GM12878 (cell line): ENCODE results near the gene NDUFV2.

Experiments used
- EP300 ChIP-seq, 2 experiments: fragments of 150-350 bp in 1 of 2; IDR thresholded peaks; 2 replicates each; pipeline ENCODE4 v1.6.1; 2011 to 2012; ENCODE audit warnings: low read depth in 2 of 2, low read length in 2 of 2, borderline replicate concordance in 1 of 2, improper control_type of control experiment in 1 of 2, inconsistent platforms in 1 of 2; ENCODE audit not compliant: control insufficient read depth in 1 of 2
- RCOR1 ChIP-seq: conservative IDR thresholded peaks from 2 replicates; pipeline ENCODE4 v1.6.1; 2012; ENCODE audit warnings: low read depth, low read length, improper control_type of control experiment
- TF ChIP-seq, protein P1 (sequence below): IDR thresholded peaks from 2 replicates; pipeline ENCODE4 v1.6.1; 2011; ENCODE audit warnings: low read depth, low read length, improper control_type of control experiment, borderline replicate concordance

DNA sequence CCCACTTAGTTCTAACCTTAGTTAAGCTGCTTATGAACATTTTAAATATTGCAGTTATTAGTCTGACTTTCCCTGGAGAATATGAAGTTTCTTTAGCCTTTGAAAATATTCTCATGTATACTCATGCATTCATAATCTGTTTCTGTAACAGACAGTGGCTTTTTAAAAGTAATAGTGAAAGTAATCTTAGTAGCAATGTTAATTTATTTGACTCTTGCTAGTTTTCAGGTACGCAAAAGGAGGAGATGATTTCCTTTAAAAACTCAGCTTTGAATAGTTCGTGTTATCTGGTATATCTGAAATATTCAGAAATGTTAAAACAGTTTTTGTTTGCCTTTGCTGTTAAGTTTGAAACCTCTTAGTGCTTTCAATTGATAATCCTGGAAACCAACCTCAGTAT is 37.9 kb downstream of the NDUFV2 start:
- TF ChIP-seq, protein P1, sequence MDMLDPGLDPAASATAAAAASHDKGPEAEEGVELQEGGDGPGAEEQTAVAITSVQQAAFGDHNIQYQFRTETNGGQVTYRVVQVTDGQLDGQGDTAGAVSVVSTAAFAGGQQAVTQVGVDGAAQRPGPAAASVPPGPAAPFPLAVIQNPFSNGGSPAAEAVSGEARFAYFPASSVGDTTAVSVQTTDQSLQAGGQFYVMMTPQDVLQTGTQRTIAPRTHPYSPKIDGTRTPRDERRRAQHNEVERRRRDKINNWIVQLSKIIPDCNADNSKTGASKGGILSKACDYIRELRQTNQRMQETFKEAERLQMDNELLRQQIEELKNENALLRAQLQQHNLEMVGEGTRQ: no peak
- TF ChIP-seq EP300 (IDR thresholded peaks at IDR 0.05; ENCODE audit: borderline replicate concordance in 1 of 2, control insufficient read depth in 1 of 2, low read depth in 2 of 2, low read length in 2 of 2) (no peak), RCOR1 (no peak)
